ENCODE results near the gene MYH7B. TPM values are rescaled to one million over a fixed set of nuclear protein-coding genes. Genes with fewer than 3 reads are reported as not detected.
A peak's percentile ranks its signal among the peaks of the same experiment; 100 is the strongest.

Gene MYH7B
- total RNA-seq, 1 donor from 2014 or later: under 0.01 TPM

- no peak for TF ChIP-seq CTCF (IDR thresholded peaks at IDR 0.05; ENCODE audit: insufficient read depth, low read length, severe bottlenecking)
- DNase-seq (ENCODE audit: low read depth) (no peak), FAIRE-seq (no peak)
- Histone ChIP-seq H3K4me3 (ENCODE audit: low read depth, low read length) (no peak overlapping the region), H3K27me3 (ENCODE audit: control insufficient read depth, insufficient read depth, low read length) (no peaks in the 10 kb centered on the region), H3K36me3 (ENCODE audit: control insufficient read depth, insufficient read depth, low read length) (peaks cover 36% of the 10 kb centered on the region)
Observed at GRCh38 chr20:35000922-35001595, 45.4 kb downstream of the MYH7B start.

- FAIRE-seq: peak; percentile 23
- peaks cover 37% of the 10 kb centered on the region for H3K36me3 ChIP-seq (ENCODE audit: control insufficient read depth, insufficient read depth, low read length)
Observed at GRCh38 chr20:35001596-35002362, 46.1 kb downstream of the MYH7B start.

GRCh38 chr20:35002426-35003210 lies 47.0 kb downstream of the MYH7B start:
- FAIRE-seq: no peak

More at GRCh38 chr20:35001596-35002362, 46.1 kb downstream of the MYH7B start:
- H3K4me3 ChIP-seq (ENCODE audit: low read depth, low read length): no peak overlapping the region
- no peaks in the 10 kb centered on the region for H3K27me3 ChIP-seq (ENCODE audit: control insufficient read depth, insufficient read depth, low read length)
- DNase-seq (ENCODE audit: low read depth): no peak
- TF ChIP-seq CTCF (IDR thresholded peaks at IDR 0.05; ENCODE audit: insufficient read depth, low read length, severe bottlenecking): peak; percentile 37

GRCh38 chr20:35003211-35004031 lies 47.8 kb downstream of the MYH7B start:
- TF ChIP-seq CTCF (IDR thresholded peaks at IDR 0.05; ENCODE audit: insufficient read depth, low read length, severe bottlenecking): no peak
- FAIRE-seq (no peak), DNase-seq (ENCODE audit: low read depth) (no peak)
- H3K4me3 ChIP-seq (ENCODE audit: low read depth, low read length): no peak overlapping the region
- H3K36me3 ChIP-seq (ENCODE audit: control insufficient read depth, insufficient read depth, low read length): peaks cover 50% of the 10 kb centered on the region
- H3K27me3 ChIP-seq (ENCODE audit: control insufficient read depth, insufficient read depth, low read length): no peaks in the 10 kb centered on the region

More at GRCh38 chr20:35002426-35003210, 47.0 kb downstream of the MYH7B start:
- TF ChIP-seq CTCF (IDR thresholded peaks at IDR 0.05; ENCODE audit: insufficient read depth, low read length, severe bottlenecking): no peak
- H3K36me3 ChIP-seq (ENCODE audit: control insufficient read depth, insufficient read depth, low read length): peaks cover 42% of the 10 kb centered on the region
- no peaks in the 10 kb centered on the region for H3K27me3 ChIP-seq (ENCODE audit: control insufficient read depth, insufficient read depth, low read length)
- DNase-seq (ENCODE audit: low read depth): no peak
- no peak overlapping the region for H3K4me3 ChIP-seq (ENCODE audit: low read depth, low read length)

- Histone ChIP-seq H3K27me3 (ENCODE audit: control insufficient read depth, insufficient read depth, low read length) (no peaks in the 10 kb centered on the region), H3K4me3 (ENCODE audit: low read depth, low read length) (no peak overlapping the region), H3K36me3 (ENCODE audit: control insufficient read depth, insufficient read depth, low read length) (peaks cover 57% of the 10 kb centered on the region)
- FAIRE-seq (no peak), DNase-seq (ENCODE audit: low read depth) (no peak)
- TF ChIP-seq CTCF (IDR thresholded peaks at IDR 0.05; ENCODE audit: insufficient read depth, low read length, severe bottlenecking): no peak
Observed at GRCh38 chr20:35004051-35004725, 48.5 kb downstream of the MYH7B start.
